Heart left ventricle (tissue), 13 donors: ENCODE measurements around the gene PRTG.
"Not testable (repeated sequence)": the region's sequence is repeated elsewhere in the genome, so short reads cannot be mapped to it uniquely, and the experiment has no call there.

Source experiments
- CTCF ChIP-seq, 12 donors: fragments of 200-600 bp; sonication (generic) in 4 of 12; IDR thresholded peaks; one replicate each; pipeline versions ENCODE4 v1.5.0 to v1.8.0; 2018 to 2022; ENCODE audit warnings: antibody characterized with exemption in 12 of 12, mild to moderate bottlenecking in 5 of 12
- POLR2A ChIP-seq, 2 donors: fragments of 450-650 bp; IDR thresholded peaks; one replicate each; pipeline ENCODE4 v1.6.1; 2017; ENCODE audit warnings: antibody characterized with exemption in 2 of 2, mild to moderate bottlenecking in 2 of 2, moderate library complexity in 2 of 2
- donor health status: ischemic (EF 13 %, LVEDD 7.1; RV severe dilation, severe dysfunction).
- donor health status: DM: no; HTN: yes; CAD: no.
- donor health status: DM: no; HTN: no; CAD: no.
- donor health status: ischemic (EF 25% LVEDD 6.9; RV normal size, moderate dysfunction).
- donor health status: ischemic (EF 25% LVEDD 5.7; RV mildly dilated, moderate dysfunction).
- donor health status: ischemic (EF 35%, LVEDD 5.7; RV mildly dilated, moderate dysfunction).
- donor health status: nonischemic (EF 11% LVEDD 7.7; RV severe dilation, severe dysfunction).
- donor health status: DM: yes; HTN: yes; CAD: no.
- donor health status: PGD.
- donor health status: ischemic (EF 29% LVEDD 5.4; RV normal size, mild dysfunction).
- donor health status: nonischemic (EF 23%, LVEDD 6.1; RV moderate dilation, normal function).

DNA sequence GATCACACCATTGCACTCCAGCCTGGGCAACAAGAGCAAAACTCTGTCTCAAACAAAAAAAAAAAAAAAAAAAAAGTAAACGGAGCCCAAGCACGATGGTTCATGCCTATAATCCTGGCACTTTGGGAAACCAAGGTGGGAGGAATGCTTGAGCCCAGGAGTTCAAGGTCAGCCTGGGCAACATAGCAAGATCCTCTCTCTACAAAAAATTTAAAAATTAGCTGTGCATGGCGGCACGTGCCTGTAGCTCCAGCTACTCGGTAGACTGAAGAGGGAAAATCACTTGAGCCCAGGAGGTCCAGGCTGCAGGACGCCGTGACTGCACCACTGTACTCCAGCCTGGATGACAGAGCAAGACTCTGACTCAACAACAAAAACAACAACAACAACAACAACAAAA, 9.5 kb downstream of the PRTG start:
- not testable (repeated sequence) for TF ChIP-seq CTCF, POLR2A (IDR thresholded peaks at IDR 0.05)
